Lower lobe of right lung (tissue), 2 donors: ENCODE measurements around the gene ODF2. TPM values are rescaled to one million over a fixed set of nuclear protein-coding genes. Genes with fewer than 3 reads are reported as not detected.

Experiments used
- ATAC-seq, 2 donors: fragments of 200-7000 bp; cut with Tn5 transposase; one replicate each; pipeline ENCODE4 v1.9.1; 2020 to 2022; ENCODE audit warnings: mild to moderate bottlenecking in 2 of 2, moderate library complexity in 2 of 2
- DNase-seq: peaks from one replicate; pipeline ENCODE4 v3.0.0-alpha.2; 2020
- H3K27ac ChIP-seq: fragments of 200-600 bp; one replicate; pipeline ENCODE4 v1.8.0; 2022
- H3K27me3 ChIP-seq: fragments of 200-600 bp; one replicate; pipeline ENCODE4 v1.8.0; 2022; ENCODE audit warnings: low read depth
- H3K36me3 ChIP-seq: fragments of 200-600 bp; one replicate; pipeline ENCODE4 v1.8.0; 2022; ENCODE audit warnings: mild to moderate bottlenecking
- H3K4me1 ChIP-seq: fragments of 200-600 bp; one replicate; pipeline ENCODE4 v1.8.0; 2022
- H3K4me3 ChIP-seq: fragments of 200-600 bp; one replicate; pipeline ENCODE4 v1.8.0; 2022; ENCODE audit warnings: mild to moderate bottlenecking
- H3K9me3 ChIP-seq: fragments of 200-600 bp; one replicate; pipeline ENCODE4 v1.8.0; 2022
- CTCF ChIP-seq: fragments of 200-600 bp; IDR thresholded peaks from one replicate; pipeline ENCODE4 v1.8.0; 2022; ENCODE audit warnings: antibody characterized with exemption, mild to moderate bottlenecking
- intact Hi-C: fragments of 100-400 bp; cut with DNase I; formaldehyde crosslinking; loops from one replicate; pipeline ENCODE4 v1.11.0; 2022
- total RNA-seq: library from RNA; stranded (reverse); fragmentation: NEBNext Ultra II Directional; extraction: Animal tissue kit (Norgen Biotek cat#: 25700); gene quantifications from one replicate; pipeline ENCODE4 v1.2.1, GENCODE V29; 2021
- donor health status: DM: no; HTN: yes; CAD: no; lungs with severe emphysema.

The ODF2 gene
- total RNA-seq, 1 donor from 2014 or later = 20.3 TPM

DNA sequence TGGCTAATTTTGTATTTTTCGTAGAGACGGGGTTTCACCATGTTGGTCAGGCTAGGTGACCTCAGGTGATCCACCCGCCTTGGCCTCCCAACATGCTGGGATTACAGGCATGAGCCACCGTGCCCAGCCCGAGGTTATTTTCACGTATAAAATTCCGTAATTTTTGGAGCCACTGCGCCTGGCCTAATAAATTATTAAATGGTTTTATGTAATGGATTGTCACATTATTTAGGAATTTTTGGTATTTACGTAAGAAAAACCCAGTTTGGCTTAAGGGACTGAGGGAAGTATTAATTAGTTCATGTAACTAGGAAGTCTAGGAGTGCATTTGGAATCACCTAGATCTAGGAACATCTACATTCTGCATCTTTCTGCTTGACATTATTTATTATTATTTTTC is 57.0 kb downstream of the ODF2 start:
- DNase-seq = no peak
- ATAC-seq = no peak
- Histone ChIP-seq H3K4me1 (no peaks in the 10 kb centered on the region), H3K4me3 (no peak overlapping the region), H3K9me3 (no peaks in the 10 kb centered on the region), H3K27me3 (no peaks in the 10 kb centered on the region), H3K27ac (no peak overlapping the region), H3K36me3 (peaks cover 90% of the 10 kb centered on the region)
- no peak for TF ChIP-seq CTCF
- intact Hi-C loops = no loop called here

DNA sequence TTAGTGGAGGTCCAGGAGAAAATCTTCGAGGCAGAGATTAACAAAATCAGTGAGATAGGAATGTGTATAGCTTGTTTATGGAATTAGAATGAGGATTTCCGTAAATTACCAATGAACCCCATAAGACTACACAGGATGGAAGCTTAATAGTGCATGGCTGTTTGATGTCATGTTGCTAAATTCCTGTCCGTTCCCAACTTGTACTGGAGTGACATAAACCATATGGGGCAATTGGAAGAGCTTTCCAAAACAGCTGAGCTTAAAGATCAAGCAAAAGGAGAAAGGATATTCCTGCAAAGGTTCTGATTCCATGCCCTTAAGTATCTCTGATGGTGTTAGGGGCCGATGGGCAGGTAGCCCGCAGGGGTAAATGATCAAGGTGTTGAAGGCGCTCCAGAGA is 66.2 kb downstream of the ODF2 start:
- Histone ChIP-seq H3K27me3 (no peaks in the 10 kb centered on the region), H3K4me3 (no peak overlapping the region), H3K27ac (no peak overlapping the region), H3K36me3 (peaks cover 94% of the 10 kb centered on the region), H3K4me1 (no peaks in the 10 kb centered on the region), H3K9me3 (no peaks in the 10 kb centered on the region)
- no peak for ATAC-seq
- intact Hi-C loops = no loop called here
- no peak for DNase-seq
- TF ChIP-seq CTCF = no peak

DNA sequence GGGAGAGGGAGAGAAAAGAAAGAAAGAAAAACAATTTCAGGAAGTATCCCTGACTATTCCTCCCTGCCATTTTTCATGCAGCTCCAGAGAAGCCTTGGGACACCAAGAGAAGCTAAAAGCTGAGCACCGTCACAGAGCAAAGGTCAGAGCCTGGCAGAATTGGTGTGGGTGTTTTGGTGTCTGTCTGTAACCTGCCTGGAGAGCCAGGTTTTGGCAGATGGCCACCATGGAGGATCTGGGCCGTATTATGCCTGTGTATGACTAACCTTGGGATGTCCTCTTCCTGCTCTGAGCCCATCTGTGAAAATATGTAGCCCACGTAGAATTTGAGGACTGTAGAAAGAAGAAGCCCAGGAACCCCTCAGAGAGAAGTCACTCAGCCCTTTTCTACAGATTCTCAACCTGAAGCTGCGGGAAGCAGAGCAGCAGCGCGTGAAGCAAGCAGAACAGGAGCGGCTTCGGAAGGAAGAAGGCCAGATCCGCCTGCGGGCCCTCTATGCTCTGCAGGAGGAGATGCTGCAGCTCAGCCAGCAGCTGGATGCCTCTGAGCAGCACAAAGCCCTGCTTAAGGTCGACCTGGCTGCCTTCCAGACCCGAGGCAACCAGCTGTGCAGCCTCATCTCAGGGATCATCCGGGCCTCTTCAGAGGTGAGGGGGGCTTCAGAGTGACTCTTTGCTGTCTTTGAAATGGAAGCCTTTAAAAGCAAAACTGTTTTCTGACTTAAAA is 67.6 kb downstream of the ODF2 start:
- H3K27ac ChIP-seq = no peak overlapping the region

GRCh38 chr9:128526720-128527119 is 70.9 kb downstream of the ODF2 start:
- ATAC-seq (no peak), DNase-seq (no peak)
- Histone ChIP-seq H3K4me3 (no peak overlapping the region), H3K4me1 (no peaks in the 10 kb centered on the region), H3K36me3 (peaks cover 99% of the 10 kb centered on the region), H3K27ac (no peak overlapping the region), H3K27me3 (no peaks in the 10 kb centered on the region), H3K9me3 (no peaks in the 10 kb centered on the region)
- no peak for TF ChIP-seq CTCF
- intact Hi-C loops = no loop called here

More for the DNA sequence above, 67.6 kb downstream of the ODF2 start:
- H3K4me3 ChIP-seq = no peak overlapping the region
- intact Hi-C loops = no loop called here
- H3K36me3 ChIP-seq = peaks cover 94% of the 10 kb centered on the region
- DNase-seq = no peak
- no peaks in the 10 kb centered on the region for H3K9me3 ChIP-seq
- TF ChIP-seq CTCF = no peak
- ATAC-seq = no peak
- H3K4me1 ChIP-seq = no peaks in the 10 kb centered on the region
- no peaks in the 10 kb centered on the region for H3K27me3 ChIP-seq

DNA sequence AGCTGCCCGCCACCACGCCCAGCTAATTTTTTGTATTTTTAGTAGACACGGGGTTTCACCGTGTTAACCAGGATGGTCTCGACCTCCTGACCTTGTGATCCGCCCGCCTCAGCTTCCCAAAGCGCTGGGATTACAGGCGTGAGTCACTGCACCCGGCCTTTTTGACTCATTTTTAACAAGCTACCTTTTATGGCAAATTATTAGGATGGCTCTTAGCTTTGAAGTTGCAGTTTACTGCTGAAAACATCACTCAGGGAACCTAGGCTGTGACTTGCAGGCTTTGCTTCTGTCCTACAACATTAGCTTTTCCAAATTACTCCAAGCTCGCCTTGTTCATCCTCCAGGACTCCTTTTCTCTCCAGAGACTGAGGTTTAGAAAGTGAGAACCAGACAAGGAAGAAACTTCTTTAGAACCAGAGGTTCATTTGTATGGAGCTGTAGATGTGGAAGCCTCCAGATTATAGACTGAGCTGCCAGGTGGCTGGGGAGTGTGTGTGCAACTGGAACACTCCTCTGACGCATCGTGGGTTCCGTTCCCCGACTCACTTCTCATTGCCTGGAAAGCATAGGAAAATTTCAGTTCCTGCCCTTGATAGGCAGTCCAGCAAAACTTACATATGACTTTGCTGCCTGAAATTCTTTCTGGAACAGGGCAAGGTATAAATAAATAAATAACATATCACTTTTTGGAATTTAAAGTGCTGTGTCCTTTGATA is 72.8 kb downstream of the ODF2 start:
- Histone ChIP-seq H3K27me3 (no peaks in the 10 kb centered on the region), H3K36me3 (peaks cover 98% of the 10 kb centered on the region), H3K4me1 (no peaks in the 10 kb centered on the region), H3K27ac (no peak overlapping the region), H3K9me3 (no peaks in the 10 kb centered on the region), H3K4me3 (no peak overlapping the region)
- DNase-seq (no peak), ATAC-seq (no peak)
- intact Hi-C loops = no loop called here
- TF ChIP-seq CTCF = no peak
